Neural crest cell (in vitro differentiated cells): ENCODE data around the gene CD177. TPM values are rescaled to one million over a fixed set of nuclear protein-coding genes. Genes with fewer than 3 reads are reported as not detected.
"Not testable (repeated sequence)": the region's sequence is repeated elsewhere in the genome, so short reads cannot be mapped to it uniquely, and the experiment has no call there.

ENCODE experiments used
- DNase-seq: peaks from one replicate; pipeline ENCODE4 v3.0.0; 2021; ENCODE audit warnings: low read depth, mixed read lengths, low spot score
- H3K27ac Mint-ChIP-seq: one replicate; pipeline ENCODE4 v1.8.0; 2021; ENCODE audit warnings: mild to moderate bottlenecking, mixed read lengths; ENCODE audit not compliant: unreplicated experiment
- H3K27me3 Mint-ChIP-seq: 2 replicates; pipeline ENCODE4 v1.8.0; 2021; ENCODE audit warnings: low read depth, mild to moderate bottlenecking, mixed read lengths
- H3K36me3 Mint-ChIP-seq: 2 replicates; pipeline ENCODE4 v1.8.0; 2021; ENCODE audit warnings: low read depth, mild to moderate bottlenecking, mixed read lengths
- H3K4me1 Mint-ChIP-seq: 2 replicates; pipeline ENCODE4 v1.8.0; 2021; ENCODE audit warnings: mixed read lengths
- H3K4me3 Mint-ChIP-seq: one replicate; pipeline ENCODE4 v1.8.0; 2021; ENCODE audit warnings: mild to moderate bottlenecking, mixed read lengths
- H3K9me3 Mint-ChIP-seq: 2 replicates; pipeline ENCODE4 v1.8.0; 2021; ENCODE audit warnings: mixed read lengths
- total RNA-seq: library from RNA; stranded (reverse); gene quantifications from 2 replicates; pipeline ENCODE4 v1.2.1, GENCODE V29; 2021
- TF ChIP-seq, protein P1 (sequence below): fragments of 200-600 bp; sonication (generic); conservative IDR thresholded peaks from 2 replicates; pipeline ENCODE4 v1.5.0; 2021; ENCODE audit warnings: antibody characterized with exemption, mild to moderate bottlenecking

Gene CD177
- total RNA-seq, 1 donor from 2014 or later = not detected

DNA sequence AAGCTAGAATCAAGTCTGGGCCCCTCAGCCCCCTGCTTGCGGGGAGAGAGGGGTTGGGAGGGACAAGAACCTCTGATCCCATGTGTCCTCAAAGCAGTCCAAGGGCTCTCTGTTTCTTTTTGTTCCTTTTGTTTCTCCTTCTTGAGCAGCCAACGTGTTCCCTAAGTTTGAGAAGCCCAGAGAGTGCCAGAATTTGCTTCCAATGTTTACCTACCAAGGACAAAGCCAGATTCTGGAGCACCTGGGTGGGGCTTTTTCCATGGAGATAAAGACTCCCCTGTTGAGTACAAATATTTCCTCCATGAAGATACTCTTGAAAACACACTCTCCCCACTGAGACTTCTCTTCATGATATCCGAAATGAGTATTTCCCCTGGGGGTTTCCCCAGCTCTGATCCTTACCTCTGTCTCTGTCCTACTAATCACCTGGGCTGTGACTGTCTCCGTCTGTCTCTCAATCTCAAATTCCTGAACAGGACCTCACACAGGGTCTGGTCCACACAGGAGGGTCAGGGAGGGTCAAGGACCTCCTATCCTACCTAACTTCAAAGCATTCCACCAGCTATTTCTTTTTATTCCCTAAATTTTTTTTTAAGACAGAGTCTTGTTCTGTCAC is 27.4 kb downstream of the CD177 start:
- TF ChIP-seq, protein P1, sequence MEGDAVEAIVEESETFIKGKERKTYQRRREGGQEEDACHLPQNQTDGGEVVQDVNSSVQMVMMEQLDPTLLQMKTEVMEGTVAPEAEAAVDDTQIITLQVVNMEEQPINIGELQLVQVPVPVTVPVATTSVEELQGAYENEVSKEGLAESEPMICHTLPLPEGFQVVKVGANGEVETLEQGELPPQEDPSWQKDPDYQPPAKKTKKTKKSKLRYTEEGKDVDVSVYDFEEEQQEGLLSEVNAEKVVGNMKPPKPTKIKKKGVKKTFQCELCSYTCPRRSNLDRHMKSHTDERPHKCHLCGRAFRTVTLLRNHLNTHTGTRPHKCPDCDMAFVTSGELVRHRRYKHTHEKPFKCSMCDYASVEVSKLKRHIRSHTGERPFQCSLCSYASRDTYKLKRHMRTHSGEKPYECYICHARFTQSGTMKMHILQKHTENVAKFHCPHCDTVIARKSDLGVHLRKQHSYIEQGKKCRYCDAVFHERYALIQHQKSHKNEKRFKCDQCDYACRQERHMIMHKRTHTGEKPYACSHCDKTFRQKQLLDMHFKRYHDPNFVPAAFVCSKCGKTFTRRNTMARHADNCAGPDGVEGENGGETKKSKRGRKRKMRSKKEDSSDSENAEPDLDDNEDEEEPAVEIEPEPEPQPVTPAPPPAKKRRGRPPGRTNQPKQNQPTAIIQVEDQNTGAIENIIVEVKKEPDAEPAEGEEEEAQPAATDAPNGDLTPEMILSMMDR = no peak
- H3K27me3 Mint-ChIP-seq = peaks cover 8% of the 10 kb centered on the region
- H3K4me3 Mint-ChIP-seq = no peak overlapping the region
- no peaks in the 10 kb centered on the region for H3K4me1 Mint-ChIP-seq
- no peak overlapping the region for H3K27ac Mint-ChIP-seq
- no peak for DNase-seq
- peaks cover under 1% of the 10 kb centered on the region for H3K9me3 Mint-ChIP-seq
- H3K36me3 Mint-ChIP-seq = no peaks in the 10 kb centered on the region

GRCh38 chr19:43382586-43383216 is 29.2 kb downstream of the CD177 start:
- H3K27me3 Mint-ChIP-seq, H3K4me3 Mint-ChIP-seq, H3K9me3 Mint-ChIP-seq, H3K27ac Mint-ChIP-seq, H3K4me1 Mint-ChIP-seq, DNase-seq, H3K36me3 Mint-ChIP-seq: not testable (repeated sequence)

GRCh38 chr19:43383254-43383653 is 29.8 kb downstream of the CD177 start:
- not testable (repeated sequence) for H3K27me3 Mint-ChIP-seq, H3K4me1 Mint-ChIP-seq, H3K27ac Mint-ChIP-seq, H3K4me3 Mint-ChIP-seq, DNase-seq, H3K36me3 Mint-ChIP-seq, H3K9me3 Mint-ChIP-seq

- not testable (repeated sequence) for H3K4me3 Mint-ChIP-seq, H3K36me3 Mint-ChIP-seq, DNase-seq, H3K9me3 Mint-ChIP-seq, H3K27ac Mint-ChIP-seq, H3K27me3 Mint-ChIP-seq, H3K4me1 Mint-ChIP-seq
Observed at GRCh38 chr19:43383759-43384158, 30.3 kb downstream of the CD177 start.

DNA sequence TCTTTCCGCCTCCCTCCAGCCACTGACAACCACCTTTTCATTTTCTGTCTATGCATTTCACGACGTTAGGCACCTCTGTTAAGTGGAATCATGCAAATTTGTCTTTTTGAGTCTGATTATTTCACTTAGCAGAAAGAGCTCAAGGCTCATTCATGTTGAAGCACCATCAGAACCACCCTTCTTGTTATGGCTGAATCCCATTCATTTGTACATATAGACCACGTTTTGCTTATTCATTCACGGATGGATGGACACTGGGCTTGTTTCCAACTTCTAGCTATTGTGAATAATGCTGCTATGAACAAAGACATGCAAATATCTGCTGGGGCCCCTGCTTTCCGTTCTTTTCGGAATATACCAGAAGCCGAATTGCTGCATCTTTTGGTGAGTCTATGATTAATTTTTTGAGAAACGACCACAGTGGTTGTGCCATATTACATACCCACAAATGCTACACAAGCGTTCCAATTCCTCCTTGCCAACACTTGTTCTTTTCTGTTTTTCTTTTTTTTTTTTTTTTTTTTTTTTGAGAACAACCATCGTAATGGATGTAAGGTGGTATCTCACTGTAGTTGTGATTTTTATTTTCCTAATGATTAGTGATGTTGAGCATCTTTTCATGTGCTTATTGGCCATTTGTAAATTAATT is 37.5 kb downstream of the CD177 start:
- H3K36me3 Mint-ChIP-seq, H3K27me3 Mint-ChIP-seq, H3K27ac Mint-ChIP-seq, H3K9me3 Mint-ChIP-seq, H3K4me1 Mint-ChIP-seq, DNase-seq, H3K4me3 Mint-ChIP-seq: not testable (repeated sequence)

GRCh38 chr19:43391552-43391935 is 38.1 kb downstream of the CD177 start:
- not testable (repeated sequence) for H3K27me3 Mint-ChIP-seq, H3K9me3 Mint-ChIP-seq, DNase-seq, H3K4me1 Mint-ChIP-seq, H3K27ac Mint-ChIP-seq, H3K4me3 Mint-ChIP-seq, H3K36me3 Mint-ChIP-seq

DNA sequence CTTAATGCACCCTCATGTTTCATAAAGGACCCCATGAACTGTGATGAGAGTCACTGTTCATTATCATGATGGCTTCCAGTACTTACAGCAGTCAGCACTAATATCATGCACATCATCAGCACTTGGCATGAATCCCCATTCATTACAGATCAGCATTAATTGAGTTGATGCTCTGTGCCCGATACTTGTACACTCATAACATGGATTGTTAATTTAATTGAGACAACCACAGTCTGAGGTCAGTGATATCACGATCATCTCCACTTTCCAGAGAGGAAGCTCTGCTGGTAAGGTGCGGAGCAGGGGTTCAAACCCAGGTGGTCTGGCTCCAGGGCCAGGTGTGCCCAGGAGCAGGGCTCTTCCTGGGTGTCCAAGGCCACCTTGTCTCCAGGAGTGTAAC is 40.0 kb downstream of the CD177 start:
- not testable (repeated sequence) for H3K9me3 Mint-ChIP-seq, DNase-seq, H3K36me3 Mint-ChIP-seq, H3K4me3 Mint-ChIP-seq, H3K27ac Mint-ChIP-seq, H3K4me1 Mint-ChIP-seq
- peaks cover 10% of the 10 kb centered on the region for H3K27me3 Mint-ChIP-seq

DNA sequence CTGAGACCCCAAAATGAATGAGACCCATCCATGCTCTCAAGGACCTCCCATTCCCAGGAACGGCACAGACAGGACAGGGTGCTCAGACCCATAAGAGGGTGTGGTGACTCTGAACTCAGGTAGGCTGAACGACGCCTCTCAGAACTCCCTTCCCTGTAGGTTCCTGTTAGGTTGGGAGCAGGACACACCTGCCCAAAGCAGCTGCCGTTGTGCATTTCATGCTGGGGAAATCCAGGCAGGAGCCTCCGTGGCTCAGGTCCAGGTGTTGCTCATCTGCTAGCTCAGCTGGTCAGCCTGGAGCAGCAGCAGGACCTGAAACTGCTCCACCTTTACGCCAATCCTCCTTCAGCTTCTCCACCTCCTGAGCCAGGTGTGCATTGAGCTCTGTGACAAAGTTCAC is 42.1 kb downstream of the CD177 start:
- H3K27me3 Mint-ChIP-seq = peaks cover 13% of the 10 kb centered on the region
- H3K9me3 Mint-ChIP-seq = peaks cover 5% of the 10 kb centered on the region
- H3K27ac Mint-ChIP-seq = no peak overlapping the region
- TF ChIP-seq, protein P1 = no peak
- no peak for DNase-seq
- H3K36me3 Mint-ChIP-seq = no peaks in the 10 kb centered on the region
- no peak overlapping the region for H3K4me3 Mint-ChIP-seq
- H3K4me1 Mint-ChIP-seq = no peaks in the 10 kb centered on the region
